ENCODE data around the gene TMEM178B. TPM values are rescaled to one million over a fixed set of nuclear protein-coding genes. Genes with fewer than 3 reads are reported as not detected.

TMEM178B gene
- total RNA-seq, 1 donor from 2014 or later: 0.52 TPM

GRCh38 chr7:141243368-141243767 is 169.5 kb downstream of the TMEM178B start:
- no peaks in the 10 kb centered on the region for H3K9me3 ChIP-seq (ENCODE audit: control insufficient read depth in 3 of 3, low read length in 3 of 3)
- no peak overlapping the region for H3K9ac ChIP-seq (ENCODE audit: low read depth in 1 of 3, low read length in 3 of 3)
- no peaks in the 10 kb centered on the region for H3K27me3 ChIP-seq (ENCODE audit: control insufficient read depth in 3 of 3, insufficient read depth in 3 of 3, low read length in 3 of 3)
- H3K36me3 ChIP-seq (ENCODE audit: control insufficient read depth in 3 of 3, insufficient read depth in 3 of 3, low read length in 3 of 3): no peaks in the 10 kb centered on the region
- H3K4me1 ChIP-seq (ENCODE audit: control insufficient read depth in 3 of 3, insufficient read depth in 3 of 3, low read length in 3 of 3): no peaks in the 10 kb centered on the region
- no peak overlapping the region for H3K27ac ChIP-seq (ENCODE audit: low read depth, low read length)
- H3K4me3 ChIP-seq (ENCODE audit: low read length in 3 of 3): no peak overlapping the region

DNA sequence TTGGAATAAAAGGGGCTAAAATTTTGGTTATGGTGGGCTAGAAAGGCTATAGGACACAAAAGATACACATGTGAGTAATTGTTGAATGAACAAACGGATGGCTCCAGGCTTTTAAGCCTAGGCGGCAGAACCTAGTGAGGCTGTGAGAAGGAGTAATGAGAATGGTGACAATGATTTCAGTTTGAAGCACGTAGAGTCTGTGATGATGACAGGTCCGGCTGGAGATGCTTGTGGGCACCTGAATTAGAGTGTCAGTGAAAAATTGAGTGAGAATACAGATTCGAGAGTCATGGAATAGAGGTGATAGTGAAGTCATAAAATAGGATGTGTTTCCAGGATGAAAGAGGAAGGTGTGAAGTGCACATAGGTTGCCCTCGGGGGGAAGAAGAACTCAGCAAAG is 170.6 kb downstream of the TMEM178B start:
- Histone ChIP-seq H3K4me1 (ENCODE audit: control insufficient read depth in 3 of 3, insufficient read depth in 3 of 3, low read length in 3 of 3) (no peaks in the 10 kb centered on the region), H3K27ac (ENCODE audit: low read depth, low read length) (no peak overlapping the region), H3K9me3 (ENCODE audit: control insufficient read depth in 3 of 3, low read length in 3 of 3) (no peaks in the 10 kb centered on the region), H3K36me3 (ENCODE audit: control insufficient read depth in 3 of 3, insufficient read depth in 3 of 3, low read length in 3 of 3) (no peaks in the 10 kb centered on the region), H3K4me3 (ENCODE audit: low read length in 3 of 3) (no peak overlapping the region), H3K9ac (ENCODE audit: low read depth in 1 of 3, low read length in 3 of 3) (no peak overlapping the region), H3K27me3 (ENCODE audit: control insufficient read depth in 3 of 3, insufficient read depth in 3 of 3, low read length in 3 of 3) (no peaks in the 10 kb centered on the region)

GRCh38 chr7:141246426-141246825 is 172.6 kb downstream of the TMEM178B start:
- Histone ChIP-seq H3K27ac (ENCODE audit: low read depth, low read length) (no peak overlapping the region), H3K9me3 (ENCODE audit: control insufficient read depth in 3 of 3, low read length in 3 of 3) (no peaks in the 10 kb centered on the region), H3K36me3 (ENCODE audit: control insufficient read depth in 3 of 3, insufficient read depth in 3 of 3, low read length in 3 of 3) (no peaks in the 10 kb centered on the region), H3K4me1 (ENCODE audit: control insufficient read depth in 3 of 3, insufficient read depth in 3 of 3, low read length in 3 of 3) (no peaks in the 10 kb centered on the region), H3K27me3 (ENCODE audit: control insufficient read depth in 3 of 3, insufficient read depth in 3 of 3, low read length in 3 of 3) (no peaks in the 10 kb centered on the region), H3K4me3 (ENCODE audit: low read length in 3 of 3) (no peak overlapping the region), H3K9ac (ENCODE audit: low read depth in 1 of 3, low read length in 3 of 3) (no peak overlapping the region)

GRCh38 chr7:141251180-141251579 is 177.3 kb downstream of the TMEM178B start:
- no peaks in the 10 kb centered on the region for H3K9me3 ChIP-seq (ENCODE audit: control insufficient read depth in 3 of 3, low read length in 3 of 3)
- no peaks in the 10 kb centered on the region for H3K36me3 ChIP-seq (ENCODE audit: control insufficient read depth in 3 of 3, insufficient read depth in 3 of 3, low read length in 3 of 3)
- no peaks in the 10 kb centered on the region for H3K4me1 ChIP-seq (ENCODE audit: control insufficient read depth in 3 of 3, insufficient read depth in 3 of 3, low read length in 3 of 3)
- H3K27ac ChIP-seq (ENCODE audit: low read depth, low read length): no peak overlapping the region
- no peaks in the 10 kb centered on the region for H3K27me3 ChIP-seq (ENCODE audit: control insufficient read depth in 3 of 3, insufficient read depth in 3 of 3, low read length in 3 of 3)
- no peak overlapping the region for H3K9ac ChIP-seq (ENCODE audit: low read depth in 1 of 3, low read length in 3 of 3)
- H3K4me3 ChIP-seq (ENCODE audit: low read length in 3 of 3): no peak overlapping the region

DNA sequence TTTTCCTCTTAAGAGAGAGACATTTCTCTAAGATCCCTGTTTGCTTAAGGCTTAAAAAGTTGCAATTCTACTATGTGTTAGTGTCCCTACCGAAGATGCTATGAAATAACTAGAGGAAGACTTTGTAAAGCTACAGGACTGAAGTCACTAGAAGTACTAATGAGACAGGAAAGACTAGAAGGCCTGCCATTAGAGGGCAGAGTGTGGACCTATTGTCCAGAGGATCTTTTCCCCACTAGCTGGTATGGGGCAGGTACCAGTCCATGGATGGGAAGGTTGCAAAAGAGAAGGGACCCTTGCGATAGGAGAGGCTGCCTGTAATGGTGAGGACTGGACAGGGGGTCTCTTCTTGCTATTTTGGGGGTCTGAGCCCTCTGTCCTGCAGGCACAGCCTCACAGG is 178.1 kb downstream of the TMEM178B start:
- H3K9me3 ChIP-seq (ENCODE audit: control insufficient read depth in 3 of 3, low read length in 3 of 3): no peaks in the 10 kb centered on the region
- H3K27me3 ChIP-seq (ENCODE audit: control insufficient read depth in 3 of 3, insufficient read depth in 3 of 3, low read length in 3 of 3): no peaks in the 10 kb centered on the region
- no peak overlapping the region for H3K9ac ChIP-seq (ENCODE audit: low read depth in 1 of 3, low read length in 3 of 3)
- no peaks in the 10 kb centered on the region for H3K4me1 ChIP-seq (ENCODE audit: control insufficient read depth in 3 of 3, insufficient read depth in 3 of 3, low read length in 3 of 3)
- no peak overlapping the region for H3K27ac ChIP-seq (ENCODE audit: low read depth, low read length)
- H3K4me3 ChIP-seq (ENCODE audit: low read length in 3 of 3): no peak overlapping the region
- H3K36me3 ChIP-seq (ENCODE audit: control insufficient read depth in 3 of 3, insufficient read depth in 3 of 3, low read length in 3 of 3): no peaks in the 10 kb centered on the region

- no peak overlapping the region for H3K27ac ChIP-seq (ENCODE audit: low read depth, low read length)
- H3K36me3 ChIP-seq (ENCODE audit: control insufficient read depth in 3 of 3, insufficient read depth in 3 of 3, low read length in 3 of 3): no peaks in the 10 kb centered on the region
- H3K27me3 ChIP-seq (ENCODE audit: control insufficient read depth in 3 of 3, insufficient read depth in 3 of 3, low read length in 3 of 3): no peaks in the 10 kb centered on the region
- no peaks in the 10 kb centered on the region for H3K4me1 ChIP-seq (ENCODE audit: control insufficient read depth in 3 of 3, insufficient read depth in 3 of 3, low read length in 3 of 3)
- no peak overlapping the region for H3K4me3 ChIP-seq (ENCODE audit: low read length in 3 of 3)
- H3K9me3 ChIP-seq (ENCODE audit: control insufficient read depth in 3 of 3, low read length in 3 of 3): peaks cover 0 to 3% (median 0%) of the 10 kb centered on the region in 3 donors
- H3K9ac ChIP-seq (ENCODE audit: low read depth in 1 of 3, low read length in 3 of 3): no peak overlapping the region
Measured at GRCh38 chr7:141257597-141257996, 183.7 kb downstream of the TMEM178B start.

DNA sequence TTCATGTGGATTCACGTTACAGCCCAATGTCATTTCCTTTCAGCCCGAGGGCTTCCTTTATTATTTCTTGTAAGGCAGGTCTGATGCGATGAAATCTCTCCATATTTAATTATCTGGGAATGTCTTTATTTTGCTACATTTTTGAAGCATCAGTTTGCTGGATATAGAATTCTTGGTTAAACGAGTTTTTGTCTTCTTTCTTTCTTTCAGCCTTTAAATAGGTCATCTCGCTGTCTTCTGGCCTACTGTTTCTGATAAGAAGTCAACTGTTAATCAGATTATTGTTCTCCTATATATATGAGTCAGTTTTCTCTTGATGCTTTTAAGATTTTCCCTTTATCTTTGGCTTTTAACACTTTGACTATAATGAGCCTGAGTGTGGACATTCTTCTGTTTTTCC is 184.7 kb downstream of the TMEM178B start:
- peaks cover 0 to 3% (median 0%) of the 10 kb centered on the region in 3 donors for H3K9me3 ChIP-seq (ENCODE audit: control insufficient read depth in 3 of 3, low read length in 3 of 3)

GRCh38 chr7:141262101-141263090 is 188.5 kb downstream of the TMEM178B start:
- Histone ChIP-seq H3K4me1 (ENCODE audit: control insufficient read depth in 3 of 3, insufficient read depth in 3 of 3, low read length in 3 of 3) (peaks cover 0 to 13% (median 7%) of the 10 kb centered on the region in 3 donors), H3K4me3 (ENCODE audit: low read length in 3 of 3) (no peak overlapping the region), H3K9ac (ENCODE audit: low read depth in 1 of 3, low read length in 3 of 3) (no peak overlapping the region), H3K27ac (ENCODE audit: low read depth, low read length) (no peak overlapping the region), H3K27me3 (ENCODE audit: control insufficient read depth in 3 of 3, insufficient read depth in 3 of 3, low read length in 3 of 3) (no peaks in the 10 kb centered on the region), H3K36me3 (ENCODE audit: control insufficient read depth in 3 of 3, insufficient read depth in 3 of 3, low read length in 3 of 3) (no peaks in the 10 kb centered on the region), H3K9me3 (ENCODE audit: control insufficient read depth in 3 of 3, low read length in 3 of 3) (peaks cover 0 to 3% (median 0%) of the 10 kb centered on the region in 3 donors)

More for the DNA sequence above, 184.7 kb downstream of the TMEM178B start:
- Histone ChIP-seq H3K4me1 (ENCODE audit: control insufficient read depth in 3 of 3, insufficient read depth in 3 of 3, low read length in 3 of 3) (no peaks in the 10 kb centered on the region), H3K36me3 (ENCODE audit: control insufficient read depth in 3 of 3, insufficient read depth in 3 of 3, low read length in 3 of 3) (no peaks in the 10 kb centered on the region), H3K9ac (ENCODE audit: low read depth in 1 of 3, low read length in 3 of 3) (no peak overlapping the region), H3K27ac (ENCODE audit: low read depth, low read length) (no peak overlapping the region), H3K27me3 (ENCODE audit: control insufficient read depth in 3 of 3, insufficient read depth in 3 of 3, low read length in 3 of 3) (no peaks in the 10 kb centered on the region), H3K4me3 (ENCODE audit: low read length in 3 of 3) (no peak overlapping the region)

- H3K4me3 ChIP-seq (ENCODE audit: low read length in 3 of 3): no peak overlapping the region
- no peak overlapping the region for H3K9ac ChIP-seq (ENCODE audit: low read depth in 1 of 3, low read length in 3 of 3)
- peaks cover 0 to 3% (median 0%) of the 10 kb centered on the region in 3 donors for H3K9me3 ChIP-seq (ENCODE audit: control insufficient read depth in 3 of 3, low read length in 3 of 3)
- no peaks in the 10 kb centered on the region for H3K27me3 ChIP-seq (ENCODE audit: control insufficient read depth in 3 of 3, insufficient read depth in 3 of 3, low read length in 3 of 3)
- peaks cover 0 to 13% (median 7%) of the 10 kb centered on the region in 3 donors for H3K4me1 ChIP-seq (ENCODE audit: control insufficient read depth in 3 of 3, insufficient read depth in 3 of 3, low read length in 3 of 3)
- no peak overlapping the region for H3K27ac ChIP-seq (ENCODE audit: low read depth, low read length)
- no peaks in the 10 kb centered on the region for H3K36me3 ChIP-seq (ENCODE audit: control insufficient read depth in 3 of 3, insufficient read depth in 3 of 3, low read length in 3 of 3)
Measured at GRCh38 chr7:141263508-141263907, 189.6 kb downstream of the TMEM178B start.

- Histone ChIP-seq H3K4me1 (ENCODE audit: control insufficient read depth in 3 of 3, insufficient read depth in 3 of 3, low read length in 3 of 3) (peaks cover 0 to 13% (median 7%) of the 10 kb centered on the region in 3 donors), H3K9ac (ENCODE audit: low read depth in 1 of 3, low read length in 3 of 3) (no peak overlapping the region), H3K27ac (ENCODE audit: low read depth, low read length) (no peak overlapping the region), H3K9me3 (ENCODE audit: control insufficient read depth in 3 of 3, low read length in 3 of 3) (no peaks in the 10 kb centered on the region), H3K27me3 (ENCODE audit: control insufficient read depth in 3 of 3, insufficient read depth in 3 of 3, low read length in 3 of 3) (no peaks in the 10 kb centered on the region), H3K36me3 (ENCODE audit: control insufficient read depth in 3 of 3, insufficient read depth in 3 of 3, low read length in 3 of 3) (no peaks in the 10 kb centered on the region), H3K4me3 (ENCODE audit: low read length in 3 of 3) (no peak overlapping the region)
Measured at GRCh38 chr7:141263983-141264382, 190.1 kb downstream of the TMEM178B start.
